Naive thymus-derived CD4-positive, alpha-beta T cell (primary cell): ENCODE data around the gene GRM4. TPM values are rescaled to one million over a fixed set of nuclear protein-coding genes. Genes with fewer than 3 reads are reported as not detected.

Experiments used
- ATAC-seq: fragments of 150-1000 bp; cut with Tn5 transposase; 2 replicates; pipeline ENCODE4 v1.10.0; 2021; ENCODE audit warnings: mild to moderate bottlenecking, moderate library complexity
- CTCF ChIA-PET: fragments of 350-600 bp; sonication (Branson Sonifier 250); formaldehyde crosslinking; loops from one replicate; lab custom pipeline; 2021; ENCODE audit warnings: antibody characterized with exemption; lab: Charles Lee
- POLR2A ChIA-PET: fragments of 350-600 bp; sonication (Branson Sonifier 250); formaldehyde crosslinking; loops from one replicate; lab custom pipeline; 2021; ENCODE audit warnings: antibody characterized with exemption, inconsistent platforms; lab: Charles Lee
- DNase-seq, 9 donors: peaks; one replicate each; pipeline versions ENCODE4 v3.0.0 to v3.0.0-alpha.2; 2020 to 2022; ENCODE audit warnings: mixed read lengths in 1 of 9
- H3K27ac ChIP-seq: one replicate; pipeline ENCODE4 v1.7.0; 2013; ENCODE audit warnings: mild to moderate bottlenecking, low read depth, low read length, moderate library complexity
- H3K27me3 ChIP-seq, 2 donors: one replicate each; pipeline ENCODE4 v1.7.0; 2013; ENCODE audit warnings: low read length in 2 of 2, mild to moderate bottlenecking in 2 of 2, moderate library complexity in 2 of 2; ENCODE audit not compliant: control insufficient read depth in 2 of 2, insufficient read depth in 2 of 2
- H3K36me3 ChIP-seq, 3 experiments: 1 replicate in 2 of 3; 2 replicates in 1 of 3; pipeline ENCODE4 v1.7.0; 2013; ENCODE audit warnings: low read length in 3 of 3, mild to moderate bottlenecking in 3 of 3, moderate library complexity in 1 of 3; ENCODE audit not compliant: insufficient read depth in 3 of 3, control insufficient read depth in 2 of 3
- H3K4me1 ChIP-seq, 2 donors: one replicate each; pipeline ENCODE4 v1.7.0; 2013; ENCODE audit warnings: low read length in 2 of 2, mild to moderate bottlenecking in 2 of 2, moderate library complexity in 1 of 2; ENCODE audit not compliant: control insufficient read depth in 2 of 2, insufficient read depth in 2 of 2
- H3K4me3 ChIP-seq: 2 replicates; pipeline ENCODE4 v1.7.0; 2013; ENCODE audit warnings: mild to moderate bottlenecking, low read length
- H3K9me3 ChIP-seq, 3 experiments: 1 replicate in 2 of 3; 2 replicates in 1 of 3; pipeline ENCODE4 v1.7.0; 2013; ENCODE audit warnings: low read length in 3 of 3; ENCODE audit not compliant: control insufficient read depth in 2 of 3
- H3K27ac Mint-ChIP-seq, 9 donors: one replicate each; pipeline ENCODE4 v1.8.0; 2020 to 2022; ENCODE audit warnings: mixed read lengths in 9 of 9, mild to moderate bottlenecking in 8 of 9, moderate library complexity in 5 of 9, inconsistent platforms in 2 of 9
- H3K27me3 Mint-ChIP-seq, 5 donors: one replicate each; pipeline ENCODE4 v1.8.0; 2021 to 2022; ENCODE audit warnings: mixed read lengths in 5 of 5, mild to moderate bottlenecking in 1 of 5
- H3K36me3 Mint-ChIP-seq, 5 donors: one replicate each; pipeline ENCODE4 v1.8.0; 2020 to 2022; ENCODE audit warnings: mixed read lengths in 5 of 5, mild to moderate bottlenecking in 3 of 5, inconsistent platforms in 1 of 5
- H3K4me1 Mint-ChIP-seq, 7 donors: one replicate each; pipeline ENCODE4 v1.8.0; 2020 to 2022; ENCODE audit warnings: mixed read lengths in 7 of 7, mild to moderate bottlenecking in 3 of 7, inconsistent platforms in 1 of 7
- H3K4me3 Mint-ChIP-seq, 10 donors: one replicate each; pipeline ENCODE4 v1.8.0; 2020 to 2022; ENCODE audit warnings: mild to moderate bottlenecking in 10 of 10, mixed read lengths in 10 of 10, moderate library complexity in 6 of 10, inconsistent platforms in 2 of 10
- H3K9me3 Mint-ChIP-seq, 11 donors: one replicate each; pipeline ENCODE4 v1.8.0; 2020 to 2022; ENCODE audit warnings: mixed read lengths in 11 of 11, mild to moderate bottlenecking in 4 of 11, inconsistent platforms in 1 of 11, moderate library complexity in 1 of 11
- intact Hi-C, 2 donors: fragments of 100-400 bp; cut with micrococcal nuclease; formaldehyde crosslinking; loops; one replicate each; pipeline ENCODE4 v1.15.1; 2023
- polyA plus RNA-seq, 2 donors: library from polyadenylated mRNA; unstranded; fragments of 300-500 nt; fragmentation: Illumina TruSeq; gene quantifications; one replicate each; pipeline ENCODE4 v1.2.3, GENCODE V29; 2021
- total RNA-seq, 6 experiments: library from RNA in 5 of 6; stranded (reverse) in 5 of 6; gene quantifications; 1 replicate in 5 of 6; 2 replicates in 1 of 6; pipeline ENCODE4 v1.2.3 and lab custom pipeline; 2021 to 2026

GRM4 gene
- total and polyA plus RNA-seq, 7 experiments from 2014 or later: not detected

GRCh38 chr6:34096193-34096592 lies 49.7 kb downstream of the GRM4 start:
- Histone ChIP-seq H3K4me1 (no peaks in the 10 kb centered on the region), H3K4me3 (no peak overlapping the region), H3K36me3 (no peaks in the 10 kb centered on the region), H3K27me3 (no peaks in the 10 kb centered on the region), H3K9me3 (no peaks in the 10 kb centered on the region), H3K27ac (no peak overlapping the region)
- Mint-ChIP-seq H3K27me3 (peaks cover 15 to 45% (median 23%) of the 10 kb centered on the region in 5 donors), H3K4me3 (no peak overlapping the region), H3K4me1 (no peaks in the 10 kb centered on the region), H3K9me3 (peaks cover 0 to 4% (median 0%) of the 10 kb centered on the region in 11 donors), H3K27ac (no peak overlapping the region), H3K36me3 (peaks cover 0 to 3% (median 0%) of the 10 kb centered on the region in 5 donors)
- DNase-seq (no peak), ATAC-seq (no peak)
- ChIA-PET POLR2A (no interaction called here), CTCF (no interaction called here)
- intact Hi-C loops: no loop called here

GRCh38 chr6:34095741-34096140 lies 50.1 kb downstream of the GRM4 start:
- H3K27me3 ChIP-seq: no peaks in the 10 kb centered on the region
- no peak for DNase-seq
- no peaks in the 10 kb centered on the region for H3K4me1 ChIP-seq
- intact Hi-C loops: no loop called here
- Mint-ChIP-seq H3K27me3 (peaks cover 15 to 45% (median 23%) of the 10 kb centered on the region in 5 donors), H3K4me3 (no peak overlapping the region), H3K27ac (no peak overlapping the region), H3K9me3 (peaks cover 0 to 4% (median 0%) of the 10 kb centered on the region in 11 donors), H3K36me3 (peaks cover 0 to 3% (median 0%) of the 10 kb centered on the region in 5 donors), H3K4me1 (no peaks in the 10 kb centered on the region)
- no peak overlapping the region for H3K4me3 ChIP-seq
- POLR2A ChIA-PET: no interaction called here
- H3K9me3 ChIP-seq: no peaks in the 10 kb centered on the region
- CTCF ChIA-PET: no interaction called here
- no peak for ATAC-seq
- no peaks in the 10 kb centered on the region for H3K36me3 ChIP-seq
- H3K27ac ChIP-seq: no peak overlapping the region

- H3K9me3 Mint-ChIP-seq: peaks cover 0 to 4% (median 0%) of the 10 kb centered on the region in 11 donors
- no peaks in the 10 kb centered on the region for H3K4me1 ChIP-seq
- H3K27me3 ChIP-seq: no peaks in the 10 kb centered on the region
- ATAC-seq (no peak), DNase-seq (no peak)
- H3K4me3 ChIP-seq: no peak overlapping the region
- no peak overlapping the region for H3K27ac Mint-ChIP-seq
- POLR2A ChIA-PET: no interaction called here
- CTCF ChIA-PET: no interaction called here
- peaks cover 15 to 41% (median 23%) of the 10 kb centered on the region in 5 donors for H3K27me3 Mint-ChIP-seq
- H3K36me3 ChIP-seq: no peaks in the 10 kb centered on the region
- intact Hi-C loops: no loop called here
- no peaks in the 10 kb centered on the region for H3K9me3 ChIP-seq
- H3K27ac ChIP-seq: no peak overlapping the region
- H3K4me3 Mint-ChIP-seq: no peak overlapping the region
- peaks cover 0 to 3% (median 0%) of the 10 kb centered on the region in 5 donors for H3K36me3 Mint-ChIP-seq
- no peaks in the 10 kb centered on the region for H3K4me1 Mint-ChIP-seq
Measured at GRCh38 chr6:34095136-34095505, 50.8 kb downstream of the GRM4 start.

- Mint-ChIP-seq H3K9me3 (peaks cover 0 to 4% (median 0%) of the 10 kb centered on the region in 11 donors), H3K27me3 (peaks cover 15 to 38% (median 23%) of the 10 kb centered on the region in 5 donors), H3K27ac (no peak overlapping the region), H3K4me1 (no peaks in the 10 kb centered on the region), H3K36me3 (peaks cover 0 to 3% (median 0%) of the 10 kb centered on the region in 5 donors), H3K4me3 (no peak overlapping the region)
- Histone ChIP-seq H3K9me3 (no peaks in the 10 kb centered on the region), H3K27ac (no peak overlapping the region), H3K36me3 (no peaks in the 10 kb centered on the region), H3K4me3 (no peak overlapping the region), H3K4me1 (no peaks in the 10 kb centered on the region), H3K27me3 (no peaks in the 10 kb centered on the region)
- ATAC-seq: no peak
- CTCF ChIA-PET: no interaction called here
- no peak for DNase-seq
- POLR2A ChIA-PET: no interaction called here
- intact Hi-C loops: no loop called here
Measured at GRCh38 chr6:34094474-34095135, 51.3 kb downstream of the GRM4 start.

GRCh38 chr6:34093854-34094430 lies 51.9 kb downstream of the GRM4 start:
- no peak for DNase-seq
- peaks cover 0 to 3% (median 0%) of the 10 kb centered on the region in 5 donors for H3K36me3 Mint-ChIP-seq
- Histone ChIP-seq H3K4me3 (no peak overlapping the region), H3K27me3 (no peaks in the 10 kb centered on the region), H3K4me1 (no peaks in the 10 kb centered on the region), H3K9me3 (no peaks in the 10 kb centered on the region), H3K27ac (no peak overlapping the region), H3K36me3 (no peaks in the 10 kb centered on the region)
- H3K4me1 Mint-ChIP-seq: no peaks in the 10 kb centered on the region
- H3K27ac Mint-ChIP-seq: no peak overlapping the region
- H3K27me3 Mint-ChIP-seq: peaks cover 15 to 38% (median 23%) of the 10 kb centered on the region in 5 donors
- H3K9me3 Mint-ChIP-seq: peaks cover 0 to 4% (median 0%) of the 10 kb centered on the region in 11 donors
- H3K4me3 Mint-ChIP-seq: no peak overlapping the region
- ChIA-PET POLR2A (no interaction called here), CTCF (no interaction called here)
- no peak for ATAC-seq
- intact Hi-C loops: no loop called here

GRCh38 chr6:34093206-34093605 lies 52.7 kb downstream of the GRM4 start:
- ATAC-seq (no peak), DNase-seq (no peak)
- Histone ChIP-seq H3K4me3 (no peak overlapping the region), H3K4me1 (no peaks in the 10 kb centered on the region), H3K27me3 (no peaks in the 10 kb centered on the region), H3K9me3 (no peaks in the 10 kb centered on the region), H3K27ac (no peak overlapping the region), H3K36me3 (no peaks in the 10 kb centered on the region)
- Mint-ChIP-seq H3K27ac (no peak overlapping the region), H3K4me1 (no peaks in the 10 kb centered on the region), H3K36me3 (peaks cover 0 to 3% (median 0%) of the 10 kb centered on the region in 5 donors), H3K4me3 (no peak overlapping the region), H3K27me3 (peaks cover 15 to 38% (median 23%) of the 10 kb centered on the region in 5 donors), H3K9me3 (peaks cover 0 to 4% (median 0%) of the 10 kb centered on the region in 11 donors)
- intact Hi-C loops: no loop called here
- POLR2A ChIA-PET: no interaction called here
- CTCF ChIA-PET: interaction anchor here (0.6 kb wide), 1 partner anchor 1297 kb away, joined by 4 read pairs; no protein-coding TSS in a partner anchor
